K562 (cell line): Measurements from ENCODE around the gene COQ2. TPM values are rescaled to one million over a fixed set of nuclear protein-coding genes. Genes with fewer than 3 reads are reported as not detected.

Experiments used
- AFF1 ChIP-seq, 2 experiments: fragments of 450-650 bp; IDR thresholded peaks; 2 replicates each; pipeline ENCODE4 v1.6.1; 2018; ENCODE audit warnings: mild to moderate bottlenecking in 2 of 2, low read depth in 1 of 2; ENCODE audit not compliant: partially characterized antibody in 2 of 2
- ATF7 ChIP-seq: fragments of 450-650 bp; IDR thresholded peaks from 2 replicates; pipeline ENCODE4 v1.7.1; 2014; ENCODE audit warnings: mild to moderate bottlenecking, moderate library complexity
- BRF1 ChIP-seq: IDR thresholded peaks from 3 replicates; pipeline ENCODE4 v1.6.1; 2011; ENCODE audit warnings: borderline replicate concordance, mild to moderate bottlenecking; ENCODE audit not compliant: insufficient read length; ENCODE audit errors: extremely low read depth
- CBFA2T2 ChIP-seq: fragments of 450-650 bp; conservative IDR thresholded peaks from 2 replicates; pipeline ENCODE4 v1.6.1; 2017; ENCODE audit warnings: mild to moderate bottlenecking
- CXXC5 ChIP-seq: fragments of 250-450 bp; sonication (Bioruptor Pico); IDR thresholded peaks from 2 replicates; pipeline ENCODE4 v1.8.0; 2022; ENCODE audit warnings: inconsistent platforms, mild to moderate bottlenecking, moderate library complexity
- GABPA ChIP-seq: fragments of 200-800 bp; sonication (Bioruptor generic); conservative IDR thresholded peaks from 2 replicates; pipeline ENCODE4 v1.6.1; 2016; ENCODE audit warnings: low read depth, missing genetic modification characterization, missing compliant biosample characterization
- HMGN3 ChIP-seq: IDR thresholded peaks from 2 replicates; pipeline ENCODE4 v1.6.1; 2011; ENCODE audit warnings: borderline replicate concordance, low read depth, mild to moderate bottlenecking, mixed read lengths, low read length; ENCODE audit not compliant: insufficient read length; ENCODE audit errors: extremely low read depth
- KDM1A ChIP-seq, 2 experiments: fragments of 450-650 bp; IDR thresholded peaks; 2 replicates each; pipeline ENCODE4 v1.6.1; 2016; ENCODE audit warnings: mild to moderate bottlenecking in 2 of 2
- KLF1 ChIP-seq: fragments of 450-650 bp; IDR thresholded peaks from 2 replicates; pipeline ENCODE4 v1.6.1; 2016; ENCODE audit warnings: missing genetic modification characterization, missing compliant biosample characterization
- MBD1 ChIP-seq: fragments of 250-450 bp; sonication (Bioruptor Pico); IDR thresholded peaks from 2 replicates; pipeline ENCODE4 v1.8.0; 2022; ENCODE audit warnings: inconsistent platforms
- MCM5 ChIP-seq: fragments of 450-650 bp; IDR thresholded peaks from 2 replicates; pipeline ENCODE4 v1.6.1; 2016; ENCODE audit warnings: low read depth
- MEIS2 ChIP-seq: fragments of 450-650 bp; IDR thresholded peaks from 2 replicates; pipeline ENCODE4 v1.6.1; 2014; ENCODE audit warnings: mild to moderate bottlenecking; ENCODE audit not compliant: partially characterized antibody
- MTA2 ChIP-seq: fragments of 450-650 bp; IDR thresholded peaks from 2 replicates; pipeline ENCODE4 v1.6.1; 2016; ENCODE audit warnings: low read depth
- NBN ChIP-seq: fragments of 450-650 bp; IDR thresholded peaks from 2 replicates; pipeline ENCODE4 v1.6.1; 2016; ENCODE audit warnings: low read depth, mild to moderate bottlenecking
- SRF ChIP-seq, 2 experiments: fragments of 250-450, 450-650 bp in 1 of 2; sonication (Bioruptor Pico) in 1 of 2; sonication (generic) in 1 of 2; formaldehyde crosslinking; IDR thresholded peaks; 2 replicates each; pipeline versions ENCODE4 v1.5.0 to v1.5.1; 2020 to 2022; ENCODE audit warnings: mild to moderate bottlenecking in 1 of 2, missing genetic modification reagents in 1 of 2
- YBX1 ChIP-seq: fragments of 450-650 bp; IDR thresholded peaks from 2 replicates; pipeline ENCODE4 v1.7.1; 2016; ENCODE audit warnings: mild to moderate bottlenecking
- ZNF644 ChIP-seq: fragments of 200-800 bp; sonication (Bioruptor generic); IDR thresholded peaks from 2 replicates; pipeline ENCODE4 v1.6.1; 2016; ENCODE audit warnings: low read depth, missing genetic modification characterization, missing compliant biosample characterization
- ZNF699 ChIP-seq: fragments of 250-450 bp; sonication (Bioruptor Pico); IDR thresholded peaks from 2 replicates; pipeline ENCODE4 v1.8.0; 2021; ENCODE audit warnings: mild to moderate bottlenecking, moderate library complexity; ENCODE audit not compliant: insufficient replicate concordance
- polyA plus RNA-seq, 8 experiments: library from polyadenylated mRNA; depleted of rRNA in 4 of 8; stranded (reverse) in 5 of 8; unstranded in 3 of 8; fragments of >200 nt; fragmentation: Nextera tagmentation in 2 of 8; fragmentation: Illumina TruSeq in 1 of 8; extraction: Ambion mirVana in 2 of 8; extraction: Trizol in 1 of 8; gene quantifications; 2 replicates each; pipeline versions ENCODE4 v1.2.1 to v1.2.3, GENCODE V29; 2011 to 2014; ENCODE audit warnings: inconsistent platforms in 1 of 8, missing spikeins in 1 of 8
- total RNA-seq, 7 experiments: library from RNA; depleted of rRNA in 6 of 7; stranded (reverse); fragments of >200 nt in 6 of 7; fragmentation: Illumina TruSeq in 2 of 7; extraction: Trizol in 2 of 7; gene quantifications; 2 replicates each; pipeline versions ENCODE4 v1.2.1 to v1.2.3, GENCODE V29; 2011 to 2021; ENCODE audit warnings: low replicate concordance in 1 of 7
- TF ChIP-seq, protein P1 (sequence below): fragments of 450-650 bp; conservative IDR thresholded peaks from 2 replicates; pipeline ENCODE4 v1.6.1; 2016; ENCODE audit warnings: missing genetic modification characterization, low read depth, mild to moderate bottlenecking, missing compliant biosample characterization, moderate library complexity
- TF ChIP-seq, protein P2 (sequence below): fragments of 450-650 bp; formaldehyde crosslinking; IDR thresholded peaks from 2 replicates; pipeline ENCODE4 v1.4.0; 2020; ENCODE audit warnings: mild to moderate bottlenecking, moderate library complexity

Gene COQ2
- total and polyA plus RNA-seq, 9 of the 15 experiments (the other 6 are each of a cell fraction or from before 2014, with no cell fraction given): 1.9 to 13.5 (median 11.8) TPM

DNA sequence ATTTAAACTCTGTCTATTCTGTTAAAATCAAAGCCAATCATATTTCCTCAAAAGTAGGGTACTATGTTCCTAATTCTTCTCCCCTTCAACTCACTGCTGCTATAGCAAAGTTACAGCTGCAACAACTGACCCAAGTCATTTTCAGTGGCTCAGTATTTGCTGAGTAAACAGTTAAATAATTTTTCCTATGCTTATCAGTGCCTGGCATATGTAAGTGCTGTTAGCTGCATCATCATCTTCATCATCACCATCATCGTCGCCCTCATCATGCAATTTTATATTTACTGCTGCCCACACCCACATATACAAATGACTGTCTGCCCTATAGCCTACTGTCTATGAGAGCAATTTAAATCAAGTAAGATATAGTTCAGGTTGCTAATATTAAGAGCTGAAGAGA is 21.9 kb downstream of the COQ2 start (continued):
- TF ChIP-seq, protein P1, sequence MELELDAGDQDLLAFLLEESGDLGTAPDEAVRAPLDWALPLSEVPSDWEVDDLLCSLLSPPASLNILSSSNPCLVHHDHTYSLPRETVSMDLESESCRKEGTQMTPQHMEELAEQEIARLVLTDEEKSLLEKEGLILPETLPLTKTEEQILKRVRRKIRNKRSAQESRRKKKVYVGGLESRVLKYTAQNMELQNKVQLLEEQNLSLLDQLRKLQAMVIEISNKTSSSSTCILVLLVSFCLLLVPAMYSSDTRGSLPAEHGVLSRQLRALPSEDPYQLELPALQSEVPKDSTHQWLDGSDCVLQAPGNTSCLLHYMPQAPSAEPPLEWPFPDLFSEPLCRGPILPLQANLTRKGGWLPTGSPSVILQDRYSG: no peak
- TF ChIP-seq BRF1 (no peak), HMGN3 (no peak), GABPA (tag) (no peak), MTA2 (peak; percentile 62), AFF1 (IDR thresholded peaks at IDR 0.05; ENCODE audit: low read depth in 1 of 2, partially characterized antibody in 2 of 2) (no peak), ZNF644 (tag) (no peak), YBX1 (no peak), KLF1 (no peak), MBD1 (CRISPR knock-in tag) (no peak), MCM5 (no peak), NBN (no peak), CBFA2T2 (0 out of 2 replicates have a peak, but pooled peaks have one; percentile 31), CXXC5 (no peak), KDM1A (IDR thresholded peaks at IDR 0.05) (0 out of 4 replicates have a peak, but pooled peaks of 1 of the 2 experiments have one; percentile 4), MEIS2 (no peak), SRF (CRISPR knock-in tag; IDR thresholded peaks at IDR 0.05) (no peak), ZNF699 (CRISPR knock-in tag) (no peak), ATF7 (no peak)
- TF ChIP-seq, protein P2, sequence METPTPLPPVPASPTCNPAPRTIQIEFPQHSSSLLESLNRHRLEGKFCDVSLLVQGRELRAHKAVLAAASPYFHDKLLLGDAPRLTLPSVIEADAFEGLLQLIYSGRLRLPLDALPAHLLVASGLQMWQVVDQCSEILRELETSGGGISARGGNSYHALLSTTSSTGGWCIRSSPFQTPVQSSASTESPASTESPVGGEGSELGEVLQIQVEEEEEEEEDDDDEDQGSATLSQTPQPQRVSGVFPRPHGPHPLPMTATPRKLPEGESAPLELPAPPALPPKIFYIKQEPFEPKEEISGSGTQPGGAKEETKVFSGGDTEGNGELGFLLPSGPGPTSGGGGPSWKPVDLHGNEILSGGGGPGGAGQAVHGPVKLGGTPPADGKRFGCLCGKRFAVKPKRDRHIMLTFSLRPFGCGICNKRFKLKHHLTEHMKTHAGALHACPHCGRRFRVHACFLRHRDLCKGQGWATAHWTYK: no peak
